LNCaP clone FGC (cell line): Measurements from ENCODE around the gene KRT6C.

Source experiments
- DNase-seq: peaks from one replicate; pipeline ENCODE4 v3.0.0-alpha.2; 2011; ENCODE audit warnings: low read depth
- H3K4me3 ChIP-seq: 2 replicates; pipeline ENCODE4 v1.5.1; 2011; ENCODE audit warnings: mild to moderate bottlenecking, low read depth, low read length, control low read depth
- CTCF ChIP-seq: IDR thresholded peaks from 2 replicates; pipeline ENCODE4 v1.5.1; 2012; ENCODE audit warnings: mild to moderate bottlenecking; ENCODE audit not compliant: control insufficient read depth, insufficient read depth; ENCODE audit errors: extremely low read depth

The KRT6C gene

GRCh38 chr12:52518574-52519386, 45.2 kb upstream of the KRT6C start:
- no peak overlapping the region for H3K4me3 ChIP-seq
- DNase-seq: no peak
- no peak for TF ChIP-seq CTCF

- no peak for TF ChIP-seq CTCF
- no peak for DNase-seq
- H3K4me3 ChIP-seq: no peak overlapping the region
Measured at GRCh38 chr12:52517888-52518287, 44.3 kb upstream of the KRT6C start.

- no peak for DNase-seq
- H3K4me3 ChIP-seq: no peak overlapping the region
- no peak for TF ChIP-seq CTCF
Measured at GRCh38 chr12:52517005-52517835, 43.6 kb upstream of the KRT6C start.

- DNase-seq: no peak
- TF ChIP-seq CTCF: no peak
- no peak overlapping the region for H3K4me3 ChIP-seq
Measured at GRCh38 chr12:52515927-52516831, 42.6 kb upstream of the KRT6C start.

- no peak for DNase-seq
- TF ChIP-seq CTCF: no peak
- H3K4me3 ChIP-seq: no peak overlapping the region
Measured at GRCh38 chr12:52515319-52515646, 41.7 kb upstream of the KRT6C start.

GRCh38 chr12:52514471-52515318, 41.1 kb upstream of the KRT6C start:
- TF ChIP-seq CTCF: no peak
- no peak overlapping the region for H3K4me3 ChIP-seq
- no peak for DNase-seq
